ENCODE data around the gene KCNC1.

KCNC1 gene

GRCh38 chr11:17736930-17737817 lies 2.6 kb downstream of the KCNC1 start:
- DNase-seq (ENCODE audit: low read depth in 2 of 2), result no peak

- DNase-seq (ENCODE audit: low read depth in 2 of 2), result no peak
Observed at GRCh38 chr11:17738151-17738973, 3.8 kb downstream of the KCNC1 start.

- no peak for DNase-seq (ENCODE audit: low read depth in 2 of 2)
Observed at GRCh38 chr11:17739945-17740338, 5.4 kb downstream of the KCNC1 start.

GRCh38 chr11:17740649-17741235 lies 6.2 kb downstream of the KCNC1 start:
- no peak for DNase-seq (ENCODE audit: low read depth in 2 of 2)

GRCh38 chr11:17741487-17741886 lies 6.9 kb downstream of the KCNC1 start:
- no peak for DNase-seq (ENCODE audit: low read depth in 2 of 2)

GRCh38 chr11:17742019-17742418 lies 7.4 kb downstream of the KCNC1 start:
- no peak for DNase-seq (ENCODE audit: low read depth in 2 of 2)

- DNase-seq (ENCODE audit: low read depth in 2 of 2), result no peak
Observed at GRCh38 chr11:17743026-17743807, 8.6 kb downstream of the KCNC1 start.

GRCh38 chr11:17743808-17744119 lies 9.2 kb downstream of the KCNC1 start:
- DNase-seq (ENCODE audit: low read depth in 2 of 2), result no peak

GRCh38 chr11:17744151-17744940 lies 9.8 kb downstream of the KCNC1 start:
- DNase-seq (ENCODE audit: low read depth in 2 of 2), result no peak

GRCh38 chr11:17745023-17745772 lies 10.6 kb downstream of the KCNC1 start:
- DNase-seq (ENCODE audit: low read depth in 2 of 2), result no peak

- DNase-seq (ENCODE audit: low read depth in 2 of 2), result no peak
Observed at GRCh38 chr11:17746096-17746495, 11.5 kb downstream of the KCNC1 start.

GRCh38 chr11:17747131-17747955 lies 12.8 kb downstream of the KCNC1 start:
- DNase-seq (ENCODE audit: low read depth in 2 of 2), result no peak

GRCh38 chr11:17748044-17748443 lies 13.5 kb downstream of the KCNC1 start:
- DNase-seq (ENCODE audit: low read depth in 2 of 2), result no peak

- no peak for DNase-seq (ENCODE audit: low read depth in 2 of 2)
Observed at GRCh38 chr11:17748761-17749721, 14.5 kb downstream of the KCNC1 start.

GRCh38 chr11:17750013-17750800 lies 15.6 kb downstream of the KCNC1 start:
- DNase-seq (ENCODE audit: low read depth in 2 of 2), result no peak

- no peak for DNase-seq (ENCODE audit: low read depth in 2 of 2)
Observed at GRCh38 chr11:17750801-17751165, 16.2 kb downstream of the KCNC1 start.

GRCh38 chr11:17751558-17751957 lies 17.0 kb downstream of the KCNC1 start:
- DNase-seq (ENCODE audit: low read depth in 2 of 2), result no peak
